ENCODE measurements around the gene ATP23.

The ATP23 gene, protein sequence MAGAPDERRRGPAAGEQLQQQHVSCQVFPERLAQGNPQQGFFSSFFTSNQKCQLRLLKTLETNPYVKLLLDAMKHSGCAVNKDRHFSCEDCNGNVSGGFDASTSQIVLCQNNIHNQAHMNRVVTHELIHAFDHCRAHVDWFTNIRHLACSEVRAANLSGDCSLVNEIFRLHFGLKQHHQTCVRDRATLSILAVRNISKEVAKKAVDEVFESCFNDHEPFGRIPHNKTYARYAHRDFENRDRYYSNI

DNA sequence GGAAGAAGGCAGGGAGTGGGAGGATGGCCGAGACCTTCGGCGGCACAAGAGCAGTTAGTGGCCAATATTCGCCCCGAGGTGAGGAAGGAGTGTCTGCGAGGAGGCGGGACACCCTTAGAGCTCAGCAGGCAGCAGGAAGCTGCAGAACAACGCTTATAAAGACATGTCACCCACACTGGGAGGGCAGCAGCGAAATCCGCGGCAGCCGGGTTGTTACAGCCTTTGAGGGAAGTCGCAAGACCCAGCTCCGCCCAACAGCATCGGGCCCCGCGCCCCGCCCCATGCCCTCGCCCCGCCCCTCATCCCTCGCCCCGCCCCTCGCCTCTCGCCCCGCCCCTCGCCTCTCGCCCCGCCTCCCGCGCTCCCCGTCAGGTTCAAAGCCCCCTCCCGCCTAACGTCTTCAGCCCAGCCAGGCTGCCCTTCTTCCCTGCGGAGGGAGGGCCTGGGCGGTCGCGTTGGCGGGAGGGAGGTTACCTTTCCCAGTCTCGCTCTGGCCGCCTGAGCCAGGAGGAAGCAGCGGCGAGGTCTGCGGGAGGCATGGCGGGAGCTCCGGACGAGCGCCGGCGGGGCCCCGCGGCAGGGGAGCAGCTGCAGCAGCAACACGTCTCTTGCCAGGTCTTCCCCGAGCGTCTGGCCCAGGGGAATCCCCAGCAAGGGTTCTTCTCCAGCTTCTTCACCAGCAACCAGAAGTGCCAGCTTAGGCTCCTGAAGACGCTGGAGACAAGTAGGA, at the start of gene ATP23:
Gene ATP23 (plus strand): TSS at position 403 of the 730 bp plus-strand sequence. CDS start 135 bp downstream, at position 538.
- peak; percentile 96 for DNase-seq

DNA sequence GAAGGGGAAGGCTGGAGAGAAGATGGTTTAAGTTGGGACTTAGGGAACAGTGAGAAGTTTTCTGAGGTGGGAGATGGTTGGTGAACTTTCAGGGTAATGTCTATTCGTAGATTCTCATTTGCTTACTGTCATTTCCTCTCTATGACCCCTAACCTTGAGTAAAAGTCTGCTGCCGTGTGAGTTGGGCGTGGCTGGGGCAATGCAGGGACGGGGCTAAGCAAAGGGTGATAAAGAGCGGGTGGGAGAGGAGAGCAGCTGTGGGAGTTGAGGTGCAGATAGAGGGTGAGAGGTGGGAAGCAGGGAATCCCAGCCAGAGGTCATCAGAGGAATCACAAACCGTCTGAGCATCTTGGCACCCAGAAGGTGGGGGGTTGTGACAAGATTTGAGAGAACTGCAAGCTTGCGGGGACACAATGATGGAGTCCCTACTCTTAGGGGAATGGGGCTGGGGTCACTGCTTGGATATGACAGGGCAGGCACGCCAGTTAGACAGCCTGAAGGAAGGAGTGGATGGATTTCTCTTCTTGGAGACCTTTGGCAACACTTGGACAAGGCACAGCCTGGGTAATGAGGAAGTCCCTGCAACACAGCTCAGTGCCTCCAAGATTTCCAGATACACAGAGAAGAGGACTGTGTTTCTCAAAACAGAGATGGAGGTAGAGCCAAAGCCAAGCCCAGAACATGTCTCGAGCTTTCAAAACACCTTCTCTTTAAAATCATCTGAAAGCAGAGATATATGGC, 49.0 kb upstream of the ATP23 start:
- no peak for DNase-seq

DNA sequence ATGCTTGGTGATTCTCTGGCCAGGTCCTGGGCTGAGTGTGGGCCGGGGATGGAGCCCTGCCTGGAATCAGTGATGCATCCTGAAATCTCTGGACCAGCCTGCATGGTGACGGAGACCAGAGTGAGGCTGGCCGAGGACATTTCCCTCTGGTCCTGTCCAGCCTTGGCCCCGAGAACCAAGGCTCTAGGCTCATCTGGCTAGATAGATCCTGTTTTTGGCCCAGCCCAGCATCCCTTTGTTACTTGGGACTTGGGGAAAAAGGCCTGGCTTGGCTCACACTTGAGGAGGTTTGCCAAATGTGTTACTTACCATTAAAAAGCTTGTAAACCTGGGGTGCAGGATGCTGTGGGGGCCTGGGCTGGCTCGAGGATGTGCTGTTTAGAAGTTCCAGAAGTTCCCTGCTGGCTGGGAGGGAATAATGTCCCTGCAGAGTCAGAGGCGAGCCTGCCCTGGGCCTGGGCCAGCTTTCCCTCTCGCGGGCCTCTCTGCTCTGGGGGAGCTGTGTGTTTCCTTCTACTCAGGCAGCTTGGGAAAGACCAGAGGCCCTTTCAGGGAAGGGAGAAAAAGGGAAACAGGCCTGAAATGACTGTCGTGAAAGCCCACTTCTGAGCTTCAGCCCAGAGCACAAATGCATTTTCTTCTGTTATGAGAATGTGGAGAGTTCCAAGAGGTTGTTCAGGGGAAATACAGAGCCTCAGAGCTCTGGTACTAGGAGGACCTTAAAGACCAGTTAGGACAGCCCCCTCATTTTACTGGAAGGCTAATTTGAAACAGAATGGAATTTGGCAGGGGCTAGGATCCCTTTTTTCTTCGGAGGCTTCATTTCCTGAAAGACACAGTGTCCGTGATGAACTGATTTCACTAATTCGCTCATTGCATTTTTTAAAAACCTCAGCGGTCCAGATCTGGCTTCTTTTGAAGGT, 47.7 kb upstream of the ATP23 start:
- peak; percentile 59 for DNase-seq

DNA sequence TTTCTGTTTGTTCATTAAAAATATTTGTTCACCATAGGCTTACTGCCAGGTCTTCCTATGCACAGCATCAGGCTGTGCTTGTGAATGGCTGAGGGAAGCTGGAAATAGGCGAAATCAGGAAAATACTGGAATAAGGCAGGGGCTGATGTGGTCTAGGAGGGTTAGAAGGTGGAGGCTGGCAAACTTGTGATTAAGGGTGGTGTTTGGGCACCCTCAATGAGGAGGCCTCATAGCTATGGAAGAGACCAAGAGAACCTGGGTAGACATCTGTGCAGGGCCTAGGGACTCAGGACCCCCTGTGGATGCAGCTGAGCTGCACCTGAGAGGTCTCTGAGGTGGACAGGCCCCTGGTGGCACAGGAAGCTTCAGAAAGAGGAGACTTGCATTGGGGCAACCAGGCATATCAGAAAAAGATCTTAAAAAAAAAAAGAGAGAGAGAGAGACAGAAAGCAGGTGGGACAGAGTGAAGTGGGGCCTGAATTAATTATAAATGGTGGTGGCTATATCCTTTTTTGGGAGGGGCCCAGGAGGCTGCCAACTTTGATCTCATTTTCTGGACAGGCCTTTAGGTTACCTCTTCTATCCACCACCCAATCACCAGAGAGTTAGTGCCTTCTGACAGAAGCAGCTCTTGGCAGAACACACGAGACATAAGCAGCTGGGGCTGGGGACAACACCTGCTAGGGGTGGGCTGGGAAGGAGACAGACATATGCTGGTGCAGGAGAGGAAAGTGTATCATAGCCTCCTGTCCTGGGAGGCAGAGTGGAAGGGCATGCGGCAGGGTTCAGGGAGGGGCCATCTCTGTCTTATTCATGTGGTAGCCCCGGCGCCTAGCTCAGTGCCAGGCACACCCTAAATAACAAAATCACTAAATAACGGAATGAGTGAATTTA, 46.7 kb upstream of the ATP23 start:
- no peak for DNase-seq

DNA sequence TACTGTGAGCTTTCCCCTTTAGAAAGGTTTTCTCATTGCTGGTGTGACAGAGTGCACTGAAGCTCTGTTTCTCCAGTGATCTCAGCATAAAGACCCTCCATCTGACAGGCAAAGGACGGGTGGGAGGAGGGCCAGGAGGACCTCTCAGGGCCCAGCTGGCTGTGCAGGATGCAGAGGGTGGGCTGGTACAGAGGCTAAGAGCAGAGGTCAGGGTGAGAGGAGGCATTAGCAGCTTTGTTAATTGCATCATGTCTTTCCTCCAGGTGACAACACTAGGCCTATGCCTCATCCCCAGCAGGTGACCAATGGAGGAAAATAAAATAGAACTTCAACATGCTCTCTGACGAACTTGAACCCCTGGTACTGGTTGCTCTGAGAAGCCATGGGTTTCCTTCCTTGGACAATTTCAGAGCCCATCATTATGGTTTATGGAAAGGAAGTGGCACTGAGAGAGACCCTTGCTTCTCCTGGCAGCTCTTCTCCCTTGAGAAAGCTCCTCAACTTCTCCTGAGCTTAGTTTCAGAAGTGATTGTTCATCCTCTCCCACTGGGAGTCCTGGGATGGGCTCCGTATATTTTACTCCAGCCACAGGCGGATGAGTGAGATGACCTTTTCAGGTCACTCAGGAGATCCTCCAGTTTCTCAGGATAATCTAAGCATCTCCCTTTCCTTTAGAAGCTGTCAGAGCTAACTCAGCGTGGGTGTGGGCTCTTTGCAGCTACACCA, 45.8 kb upstream of the ATP23 start:
- no peak for DNase-seq

DNA sequence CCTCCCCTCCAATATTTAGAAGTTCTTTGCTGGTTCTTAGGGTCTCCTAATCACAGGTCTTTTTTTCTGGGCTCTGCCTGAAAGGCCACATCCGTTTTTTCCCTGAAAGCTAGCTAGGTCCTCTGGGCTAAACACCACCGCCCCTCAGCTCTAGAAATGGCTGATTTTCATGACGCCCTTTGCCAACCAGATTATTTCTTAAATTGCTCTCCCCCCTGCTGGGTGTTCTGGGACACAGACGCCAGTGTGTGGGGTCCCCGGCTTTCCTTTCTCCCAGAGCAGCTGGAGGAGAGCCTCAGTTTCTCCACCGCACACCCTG, 45.3 kb upstream of the ATP23 start:
- no peak for DNase-seq

DNA sequence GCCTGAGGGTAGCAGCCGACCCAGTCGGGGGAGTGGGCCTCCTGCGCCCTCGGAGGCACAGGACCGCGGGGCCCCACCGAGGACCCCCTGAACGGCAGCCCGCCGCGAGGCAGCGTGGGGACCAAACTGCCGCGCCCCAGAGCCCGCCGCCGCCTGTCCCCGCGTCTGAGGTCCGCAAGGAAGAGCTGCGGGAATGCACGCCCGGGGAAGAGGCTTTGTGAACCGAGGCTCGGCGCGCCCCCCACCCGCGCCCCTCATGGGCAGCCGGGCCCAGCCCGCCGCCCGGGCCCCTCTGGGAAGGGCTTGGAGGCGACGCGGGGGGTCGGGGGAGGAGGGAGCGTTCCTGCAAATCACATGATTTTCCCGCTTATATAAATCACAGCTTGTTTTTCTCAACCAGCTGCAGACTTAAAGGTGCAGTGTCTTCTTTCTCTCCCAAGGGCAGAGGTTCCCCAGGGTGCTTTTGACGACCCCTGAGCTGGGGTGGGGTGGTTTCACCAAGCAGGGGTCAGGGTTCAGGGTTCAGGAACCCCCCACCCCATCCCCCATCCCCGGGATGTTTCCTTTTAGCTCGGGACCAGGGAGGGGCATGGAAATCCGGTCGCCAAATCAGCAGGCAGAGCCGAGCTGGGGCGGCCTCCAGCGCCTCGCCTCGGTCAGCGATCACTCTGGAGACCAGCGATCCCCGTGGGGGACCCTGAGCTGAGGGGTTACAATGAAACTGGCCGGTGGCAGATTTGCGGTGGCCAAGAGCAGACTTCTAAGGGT, 44.7 kb upstream of the ATP23 start:
- no peak for DNase-seq

DNA sequence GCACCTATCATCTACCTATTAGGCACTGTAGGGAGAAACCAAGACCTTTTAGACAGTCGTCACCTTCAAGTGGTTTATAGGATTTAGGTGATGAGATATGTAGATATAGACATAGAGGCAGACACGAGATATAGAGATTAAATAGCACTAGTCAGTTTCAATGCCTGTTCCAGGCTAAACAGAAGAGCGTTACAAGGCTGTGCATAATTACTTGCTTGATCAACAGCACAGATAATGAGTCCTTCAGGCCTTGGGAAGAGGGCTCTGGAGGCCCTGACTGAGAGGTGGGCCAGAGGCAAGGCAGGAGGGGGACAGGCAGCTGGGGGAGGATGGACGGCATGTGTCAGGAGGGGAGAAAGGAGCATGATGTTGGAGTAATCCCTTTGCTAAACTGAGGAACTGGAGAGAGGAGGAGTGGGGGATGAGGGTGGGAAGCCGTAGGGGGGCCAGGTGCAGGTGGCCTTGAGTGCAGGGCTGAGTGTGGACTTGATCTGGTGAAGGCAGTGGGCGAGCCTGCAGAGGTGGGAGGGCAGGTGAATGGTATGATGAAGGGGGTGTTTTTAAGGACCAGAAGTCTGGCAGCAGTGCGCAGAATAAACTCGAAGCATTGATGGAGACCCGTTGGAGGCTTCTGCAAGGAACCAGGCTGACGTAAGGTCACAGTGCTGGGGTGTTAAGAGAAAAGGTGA, 43.9 kb upstream of the ATP23 start:
- DNase-seq = no peak

DNA sequence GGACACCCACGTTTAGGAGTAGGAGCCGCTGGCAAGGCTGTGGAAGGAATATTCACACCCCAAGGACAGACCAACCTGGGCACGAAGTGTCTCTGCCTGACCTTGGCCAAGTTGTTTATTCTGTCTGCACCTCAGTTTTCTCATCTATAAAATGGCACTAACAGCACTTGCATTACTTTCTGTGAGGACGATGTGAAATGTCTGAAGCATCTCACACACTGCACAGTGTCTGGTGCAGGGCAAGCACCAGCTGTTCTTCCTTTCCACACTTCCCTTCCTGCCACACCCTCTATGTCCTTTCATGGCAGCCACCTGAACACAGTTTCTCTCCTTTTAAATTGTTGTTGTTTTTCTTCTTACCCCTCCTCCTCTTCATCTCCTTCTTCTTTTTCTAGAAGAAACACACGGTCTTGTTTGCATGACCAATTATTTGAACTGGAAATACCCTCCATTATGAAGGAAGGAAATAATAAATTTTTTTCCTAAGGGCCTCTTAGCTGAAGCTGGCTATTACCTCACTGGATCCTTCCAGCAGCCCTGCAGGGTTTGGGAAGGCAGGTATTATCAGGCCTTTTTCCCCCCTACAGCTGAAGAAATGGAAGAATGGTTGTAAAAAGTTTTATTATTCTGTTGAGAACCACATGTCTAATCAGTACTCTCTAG, 42.9 kb upstream of the ATP23 start:
- no peak for DNase-seq

DNA sequence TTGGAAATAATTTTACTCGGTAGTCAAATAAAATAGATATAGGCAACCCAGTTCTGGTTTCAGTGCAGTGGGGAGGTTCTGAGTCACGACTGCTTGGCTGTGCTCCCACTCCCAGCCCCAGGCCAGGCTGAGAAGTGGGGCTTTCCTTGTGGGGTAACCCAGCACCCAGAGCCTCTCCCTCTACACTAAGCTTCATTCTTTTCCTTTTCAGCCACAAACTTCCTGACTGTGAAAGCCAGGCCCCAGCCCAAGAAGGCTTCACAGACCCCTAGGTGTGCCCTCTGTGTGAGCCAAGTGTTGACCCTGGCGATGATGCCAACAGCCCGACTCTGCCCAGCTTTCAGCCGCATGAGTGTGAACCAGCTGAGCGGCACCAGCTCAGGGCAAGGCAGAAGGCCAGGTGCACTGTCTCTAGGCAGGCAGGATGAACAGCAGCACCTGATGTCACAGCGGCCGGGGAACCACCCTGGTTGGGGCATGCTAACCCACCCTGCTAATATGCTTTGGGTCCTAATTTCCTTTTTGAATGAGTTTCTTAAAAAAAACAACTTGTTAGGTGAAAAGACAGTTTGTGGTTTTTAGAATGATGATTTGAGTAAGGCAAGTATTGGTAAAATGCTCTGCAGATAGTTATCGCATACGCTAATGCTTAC, 42.2 kb upstream of the ATP23 start:
- DNase-seq = no peak

DNA sequence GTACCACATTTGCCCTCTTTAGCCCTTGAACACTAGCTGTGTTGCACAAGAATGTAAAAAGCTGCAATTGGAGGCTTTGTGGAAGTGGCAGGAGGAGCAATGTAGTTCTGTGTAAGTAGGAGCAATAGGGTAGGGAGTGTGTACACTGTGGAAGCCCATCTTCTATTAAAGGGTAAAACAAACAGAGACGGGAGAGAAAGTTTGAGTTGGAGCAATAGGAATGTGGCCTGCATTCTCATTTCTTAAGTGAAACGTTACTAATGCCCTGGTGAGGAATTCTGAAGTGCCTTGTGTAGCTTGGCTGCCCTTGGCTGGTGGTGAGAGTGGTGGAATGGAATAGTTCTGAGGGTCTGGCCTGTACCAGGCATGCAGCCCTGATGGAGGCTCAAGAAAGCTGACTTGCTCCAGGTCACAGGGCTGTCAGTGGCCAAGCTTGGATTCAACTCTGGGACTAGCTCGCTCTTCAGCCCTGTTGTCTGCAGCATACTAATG, 38.8 kb upstream of the ATP23 start:
- DNase-seq = no peak

DNA sequence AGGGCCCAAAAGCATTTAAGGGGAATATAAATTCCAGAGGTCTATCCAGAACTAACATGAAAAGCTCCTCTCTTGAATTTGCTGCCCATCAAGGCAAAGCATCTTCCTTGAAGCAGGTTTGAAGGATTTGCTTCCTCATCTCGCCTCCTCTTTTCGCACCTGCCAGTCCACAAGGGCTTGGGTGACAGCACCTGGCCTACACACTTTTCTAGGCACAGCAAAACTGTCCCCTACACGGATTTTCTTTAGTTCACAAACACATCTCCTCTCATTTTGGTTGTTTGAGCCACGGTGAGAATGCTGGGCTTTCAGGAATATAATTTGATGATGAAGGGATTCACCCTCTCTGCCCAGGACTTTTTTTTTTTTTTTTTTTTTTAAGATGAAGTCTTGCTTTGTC, 36.9 kb upstream of the ATP23 start:
- no peak for DNase-seq

DNA sequence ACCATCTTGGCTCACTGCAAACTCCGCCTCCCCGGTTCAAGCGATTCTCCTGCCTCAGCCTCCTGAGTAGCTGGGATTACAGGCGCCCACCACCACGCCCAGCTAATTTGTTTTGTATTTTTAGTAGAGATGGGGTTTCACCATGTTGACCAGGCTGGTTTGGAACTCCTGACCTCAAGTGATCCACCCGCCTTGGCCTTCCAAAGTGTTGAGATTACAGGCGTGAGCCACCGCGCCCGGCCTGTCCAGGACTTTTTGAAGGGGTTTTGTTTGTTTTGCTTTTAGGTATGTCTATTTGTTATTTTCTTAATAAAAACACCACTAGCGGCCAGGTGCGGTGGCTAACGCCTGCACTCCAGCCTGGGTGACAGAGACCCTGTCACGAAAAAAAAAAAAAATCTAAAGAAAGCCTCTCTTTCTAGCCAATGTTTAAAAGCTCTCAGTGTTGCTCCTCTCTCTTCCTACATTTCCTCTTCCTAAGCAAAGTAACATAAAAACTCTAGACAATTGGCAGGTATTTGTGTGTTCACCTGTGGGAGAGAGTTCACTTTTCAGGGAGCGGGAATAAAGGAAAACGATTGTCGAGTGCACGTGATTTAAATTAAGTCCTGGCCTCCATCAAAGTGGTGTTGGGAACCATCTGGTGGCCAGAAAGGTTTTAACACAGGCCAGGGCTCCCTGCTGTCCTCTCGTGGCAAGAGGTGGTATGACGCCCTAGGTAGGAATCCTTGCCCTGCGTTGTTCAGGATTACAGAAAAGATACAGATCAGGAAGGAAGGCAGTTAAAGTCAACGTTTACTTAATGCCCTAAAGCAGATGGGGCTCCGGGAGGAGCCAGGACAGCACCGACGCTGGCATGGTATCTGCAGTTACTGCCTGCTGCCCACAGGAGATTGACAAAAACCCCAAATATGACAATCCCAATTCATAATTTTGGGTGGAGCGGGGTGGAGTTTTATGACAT, 36.2 kb upstream of the ATP23 start:
- DNase-seq = peak; percentile 69

DNA sequence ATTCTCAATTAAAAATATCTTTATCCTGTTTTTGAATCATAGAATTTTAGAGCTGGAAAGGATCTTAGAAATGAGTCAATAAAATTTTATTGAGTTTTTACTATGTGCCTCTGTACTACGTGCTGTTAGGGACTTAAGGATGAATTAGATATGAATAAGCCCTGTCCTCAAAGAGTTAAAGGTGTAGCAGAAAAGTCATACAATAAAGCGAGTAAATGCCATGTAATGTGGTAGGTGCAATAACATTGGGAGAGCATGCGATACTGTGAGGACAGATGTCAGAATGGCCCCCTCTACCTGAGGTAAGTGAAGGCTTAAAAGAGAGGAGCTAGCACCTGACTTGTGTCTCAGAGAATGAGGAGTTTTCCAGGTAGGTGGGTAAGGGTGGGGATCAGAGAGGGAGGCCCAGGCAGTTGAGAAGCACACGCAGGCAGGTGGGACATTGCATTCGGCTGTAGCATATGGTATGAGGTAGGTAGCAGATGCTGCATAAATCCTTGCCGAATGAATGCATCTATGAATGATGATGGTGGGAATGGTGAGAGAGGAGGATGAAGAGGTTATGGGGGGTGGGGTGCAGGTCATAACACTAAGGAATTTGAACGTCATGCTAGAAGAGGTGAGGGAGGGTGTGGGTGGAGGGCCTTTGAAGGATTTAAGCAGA, 35.4 kb upstream of the ATP23 start:
- DNase-seq = no peak

DNA sequence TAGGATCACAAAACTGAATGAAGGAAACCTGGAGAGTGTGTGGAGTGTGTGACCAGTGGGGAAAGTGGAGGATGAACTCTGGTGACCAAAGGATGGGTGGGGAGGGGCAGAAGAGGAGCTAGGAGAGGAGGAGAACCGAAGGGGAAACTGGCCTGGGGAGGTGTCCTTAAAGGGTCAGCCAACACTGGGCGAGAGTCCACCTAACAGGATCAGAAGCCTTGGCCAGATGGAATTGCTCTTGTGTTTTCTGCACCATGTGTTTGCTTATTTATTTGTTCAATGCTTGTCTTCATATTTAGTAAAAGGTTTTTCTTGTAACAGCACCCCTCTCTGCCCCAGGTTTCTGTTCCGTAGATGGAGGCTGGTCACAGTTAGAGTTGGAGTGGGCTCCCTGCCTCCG, 34.5 kb upstream of the ATP23 start:
- no peak for DNase-seq

DNA sequence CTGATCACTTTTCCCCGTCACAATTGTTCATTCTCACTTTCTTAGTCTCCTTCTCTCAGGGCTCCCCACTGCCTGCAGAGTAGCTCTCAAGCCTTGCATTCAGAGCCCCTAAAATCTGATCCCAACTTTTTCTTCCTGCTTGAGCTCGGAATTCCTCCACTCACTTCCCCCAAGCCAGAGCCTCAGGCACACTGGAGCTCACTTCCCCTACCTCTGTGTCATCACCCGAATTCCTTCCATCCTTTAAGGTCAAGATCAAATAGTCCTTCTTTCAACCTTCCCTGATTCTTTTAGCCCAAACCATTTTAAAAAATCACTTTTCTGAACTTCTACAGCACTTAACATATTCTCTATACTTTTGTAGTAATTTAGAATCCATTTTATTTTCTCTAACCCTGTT, 34.1 kb upstream of the ATP23 start:
- DNase-seq = no peak

DNA sequence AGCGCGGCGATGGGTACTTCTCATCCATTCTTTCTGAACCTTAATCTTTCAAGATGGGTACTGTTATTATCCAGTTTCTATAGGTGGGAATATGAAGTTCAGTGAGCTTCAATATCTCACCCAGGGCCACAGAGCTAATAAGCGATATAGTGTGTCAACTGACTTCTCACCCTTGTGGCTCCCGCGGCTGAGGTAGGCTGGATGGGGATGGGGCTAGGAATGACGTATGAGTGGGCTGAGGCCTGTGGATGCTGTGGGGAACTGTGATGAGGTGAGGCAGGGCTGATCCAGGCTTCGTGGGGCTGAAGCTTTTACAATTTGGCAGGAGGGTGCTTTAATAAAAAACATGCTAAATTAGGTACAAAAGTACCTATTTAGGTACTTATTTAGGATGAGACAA, 32.9 kb upstream of the ATP23 start:
- no peak for DNase-seq
